Right lobe of liver (tissue), 6 donors: Measurements from ENCODE around the gene FHL1. TPM values are rescaled to one million over a fixed set of nuclear protein-coding genes. Genes with fewer than 3 reads are reported as not detected.

Experiments used
- ATAC-seq, 4 donors: fragments of 200-7000 bp; cut with Tn5 transposase; one replicate each; pipeline ENCODE4 v1.9.1; 2020; ENCODE audit warnings: mild to moderate bottlenecking in 4 of 4, moderate library complexity in 4 of 4
- DNase-seq, 3 donors: peaks; one replicate each; pipeline ENCODE4 v3.0.0-alpha.2; 2020
- H3K27ac ChIP-seq, 3 donors: fragments of 200-600 bp; one replicate each; pipeline ENCODE4 v1.8.0; 2022
- H3K27me3 ChIP-seq, 2 donors: fragments of 200-600 bp; one replicate each; pipeline ENCODE4 v1.8.0; 2022
- H3K36me3 ChIP-seq, 4 donors: fragments of 200-600 bp; sonication (generic) in 1 of 4; one replicate each; pipeline versions ENCODE4 v1.5.1 to v1.8.0; 2017 to 2022; ENCODE audit warnings: control low read depth in 1 of 4
- H3K4me1 ChIP-seq, 4 donors: fragments of 200-600 bp; sonication (generic) in 1 of 4; one replicate each; pipeline versions ENCODE4 v1.5.1 to v1.8.0; 2017 to 2022; ENCODE audit warnings: control low read depth in 1 of 4
- H3K4me3 ChIP-seq, 3 donors: fragments of 200-600 bp; one replicate each; pipeline ENCODE4 v1.8.0; 2022
- H3K9me3 ChIP-seq, 4 donors: fragments of 200-600 bp; sonication (generic) in 1 of 4; one replicate each; pipeline versions ENCODE4 v1.5.1 to v1.8.0; 2017 to 2022; ENCODE audit warnings: control low read depth in 1 of 4
- CTCF ChIP-seq, 4 donors: fragments of 200-600 bp in 3 of 4; fragments of 450-650 bp in 1 of 4; IDR thresholded peaks; one replicate each; pipeline versions ENCODE4 v1.5.1 to v1.8.0; 2016 to 2022; ENCODE audit warnings: antibody characterized with exemption in 4 of 4, mild to moderate bottlenecking in 2 of 4
- POLR2A ChIP-seq: fragments of 450-650 bp; IDR thresholded peaks from one replicate; pipeline ENCODE4 v1.6.1; 2017; ENCODE audit warnings: antibody characterized with exemption, mild to moderate bottlenecking
- WGBS: methylation state at CpG from one replicate; pipeline ENCODE4 v1.1.6; 2018; ENCODE audit warnings: low coverage, low lambda C conversion rate; ENCODE audit not compliant: insufficient coverage; ENCODE audit errors: missing lambda C conversion rate; 5-methylcytosine and 5-hydroxymethylcytosine counted together
- intact Hi-C, 2 donors: fragments of 100-400 bp; cut with DNase I; formaldehyde crosslinking; loops; one replicate each; pipeline versions ENCODE4 v1.11.2 to v1.14.1; 2022
- total RNA-seq, 6 experiments: library from RNA; depleted of rRNA in 2 of 6; stranded (reverse); fragments of >200 nt in 2 of 6; fragmentation: NEBNext Ultra II Directional in 3 of 6; extraction: Animal tissue kit (Norgen Biotek cat#: 25700) in 3 of 6; gene quantifications; one replicate each; pipeline versions ENCODE4 v1.1.0 to v1.2.4, GENCODE V29; 2016 to 2023
- donor health status: DM: no; HTN: yes; CAD: no.
- donor health status: DM: no; HTN: no; CAD: no.
- donor health status: DM: no; HTN: no; CAD: no.
- donor health status: DM: no; HTN: yes; CAD: no.
- donor health status: DM: no; HTN: yes; CAD: no.

FHL1 gene
- total RNA-seq, 6 experiments from 2014 or later: 8.0 to 27.6 (median 18.5) TPM

DNA sequence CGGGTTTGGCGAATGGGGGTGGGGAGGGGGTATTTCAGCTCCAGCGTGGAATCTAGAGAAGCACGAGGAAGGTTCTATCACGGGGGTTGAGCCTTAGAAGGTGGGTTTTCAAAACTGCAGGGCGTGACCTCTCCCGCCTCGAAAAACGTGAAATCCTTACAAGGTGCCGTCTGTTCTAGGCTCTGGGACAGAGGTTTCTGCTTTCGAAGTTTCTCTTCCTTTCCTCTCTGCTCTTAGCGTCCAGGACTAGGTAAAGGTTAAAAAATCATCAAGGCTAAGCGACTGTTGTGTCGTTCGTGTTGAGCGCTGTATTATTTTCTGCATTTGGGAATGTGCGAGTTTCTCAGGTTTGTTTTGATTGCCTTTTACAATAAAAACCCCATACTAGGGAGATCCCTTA, 1.1 kb downstream of the FHL1 start:
- TF ChIP-seq POLR2A (no peak), CTCF (IDR thresholded peaks at IDR 0.05) (no peak)
- Histone ChIP-seq H3K4me3 (peak overlapping the region in 1 of 3 donors; percentile 10), H3K36me3 (no peaks in the 10 kb centered on the region), H3K27ac (peak overlapping the region in 1 of 3 donors; percentile 7), H3K4me1 (no peaks in the 10 kb centered on the region), H3K9me3 (no peaks in the 10 kb centered on the region), H3K27me3 (no peaks in the 10 kb centered on the region)
- no peak for ATAC-seq
- intact Hi-C loops: no loop called here
- 43% methylated on average over 17 of the region's 17 CpGs for WGBS
- DNase-seq: no peak

DNA sequence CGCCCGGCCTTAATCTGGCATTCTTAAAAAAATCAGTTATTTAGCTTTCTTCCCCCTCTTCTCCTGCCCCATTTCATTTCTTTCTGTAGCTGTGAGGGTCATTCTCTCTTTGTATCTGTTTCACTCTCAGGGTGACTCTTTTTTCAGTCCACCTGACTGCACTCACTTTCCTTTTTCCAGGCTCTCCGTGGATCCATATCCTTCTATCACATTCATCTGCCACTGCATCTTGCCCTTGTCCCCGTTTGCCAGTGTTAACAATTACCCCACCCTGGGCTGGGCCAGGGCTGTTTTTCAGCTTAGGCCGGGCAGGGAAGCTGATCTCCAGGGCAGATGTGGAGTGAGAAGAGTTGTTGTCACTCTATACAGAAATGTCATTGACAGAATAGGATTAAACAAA, 7.7 kb downstream of the FHL1 start:
- DNase-seq (no peak), ATAC-seq (no peak)
- Histone ChIP-seq H3K27ac (no peak overlapping the region), H3K4me3 (no peak overlapping the region), H3K36me3 (no peaks in the 10 kb centered on the region), H3K9me3 (no peaks in the 10 kb centered on the region), H3K4me1 (no peaks in the 10 kb centered on the region), H3K27me3 (peaks cover 0 to 4% of the 10 kb centered on the region in 2 donors)
- TF ChIP-seq POLR2A (no peak), CTCF (IDR thresholded peaks at IDR 0.05) (no peak)
- intact Hi-C loops: no loop called here
- 34% methylated on average over 4 of the region's 5 CpGs for WGBS

DNA sequence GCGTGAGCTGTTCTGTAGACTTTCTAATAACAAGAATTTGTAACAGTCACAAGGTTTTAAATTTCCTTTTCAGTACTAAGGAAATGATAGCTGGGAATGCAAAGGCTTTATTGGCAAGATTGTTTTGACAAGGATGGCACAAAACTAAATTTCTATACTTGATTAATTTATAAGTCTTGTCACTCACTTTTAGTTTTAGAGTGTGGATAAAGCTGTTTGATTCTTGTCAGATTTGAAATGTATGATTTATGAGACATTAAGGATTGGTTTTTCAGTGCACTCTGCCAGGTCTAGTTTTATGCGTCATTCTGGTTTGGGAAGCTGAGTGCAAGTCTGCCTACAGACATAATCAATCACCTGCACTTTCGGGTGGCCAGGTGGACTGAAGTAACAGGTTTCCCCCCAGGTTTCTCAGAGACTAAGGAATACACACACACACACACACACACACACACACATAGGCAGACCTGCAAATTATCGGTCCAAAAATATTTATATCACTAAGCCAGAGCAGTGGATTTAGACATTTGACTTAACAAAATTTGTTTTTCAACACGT, 9.3 kb downstream of the FHL1 start:
- Histone ChIP-seq H3K27me3 (peaks cover 0 to 4% of the 10 kb centered on the region in 2 donors), H3K36me3 (no peaks in the 10 kb centered on the region), H3K4me1 (no peaks in the 10 kb centered on the region), H3K27ac (no peak overlapping the region), H3K9me3 (no peaks in the 10 kb centered on the region), H3K4me3 (no peak overlapping the region)
- 55% methylated on average over 5 of the region's 5 CpGs for WGBS
- DNase-seq (no peak), ATAC-seq (no peak)
- no peak for TF ChIP-seq CTCF (IDR thresholded peaks at IDR 0.05)
- TF ChIP-seq POLR2A: no peak
- intact Hi-C loops: no loop called here

DNA sequence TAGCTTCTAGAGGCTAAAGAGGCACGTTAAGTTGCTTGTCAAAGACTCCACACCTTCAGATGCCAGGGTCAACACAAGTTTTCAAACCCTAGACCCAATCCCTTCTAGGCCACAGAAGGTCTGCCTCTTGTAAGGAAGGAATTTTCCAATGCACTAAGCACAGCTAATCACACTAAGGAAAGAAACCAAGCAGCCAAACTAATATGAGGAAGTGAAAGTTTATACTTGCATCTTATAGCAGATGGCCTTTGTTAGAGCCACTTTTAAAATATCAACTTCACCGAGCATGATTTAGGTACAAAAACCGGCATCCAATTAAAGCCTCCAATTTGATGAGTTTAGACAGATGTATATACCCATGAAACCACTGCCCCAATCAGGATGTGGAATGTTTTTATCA, 9.9 kb downstream of the FHL1 start:
- ATAC-seq (no peak), DNase-seq (no peak)
- Histone ChIP-seq H3K4me1 (no peaks in the 10 kb centered on the region), H3K27ac (no peak overlapping the region), H3K36me3 (no peaks in the 10 kb centered on the region), H3K27me3 (peaks cover 0 to 4% of the 10 kb centered on the region in 2 donors), H3K9me3 (no peaks in the 10 kb centered on the region), H3K4me3 (no peak overlapping the region)
- intact Hi-C loops: no loop called here
- TF ChIP-seq POLR2A: no peak
- no peak for TF ChIP-seq CTCF (IDR thresholded peaks at IDR 0.05)
- WGBS: 48% methylated on average over 3 of the region's 3 CpGs

DNA sequence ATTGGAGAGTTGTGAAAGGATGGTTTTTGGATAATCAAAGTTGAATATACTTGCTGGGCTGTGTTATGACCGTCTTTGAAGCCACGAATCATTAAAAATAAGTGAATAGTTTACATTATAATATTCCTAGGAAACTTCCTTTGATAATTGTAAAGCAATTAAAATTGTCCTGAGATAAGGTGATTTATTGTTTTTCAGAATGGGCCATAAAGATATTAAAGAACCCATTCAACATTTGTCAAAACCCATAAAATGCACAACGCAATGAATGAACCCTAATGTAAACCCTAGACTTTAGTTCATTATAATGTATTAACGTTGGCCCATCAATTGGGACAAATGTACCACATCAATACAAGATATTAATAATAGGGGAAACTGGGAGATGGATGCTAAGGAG, 11.4 kb downstream of the FHL1 start:
- no peak overlapping the region for H3K4me3 ChIP-seq
- no peak for DNase-seq
- no peaks in the 10 kb centered on the region for H3K4me1 ChIP-seq
- 52% methylated on average over 4 of the region's 4 CpGs for WGBS
- TF ChIP-seq CTCF (IDR thresholded peaks at IDR 0.05) (no peak), POLR2A (no peak)
- H3K9me3 ChIP-seq: no peaks in the 10 kb centered on the region
- no peak for ATAC-seq
- no peak overlapping the region for H3K27ac ChIP-seq
- no peaks in the 10 kb centered on the region for H3K36me3 ChIP-seq
- intact Hi-C loops: no loop called here
- peaks cover 0 to 4% of the 10 kb centered on the region in 2 donors for H3K27me3 ChIP-seq
